Activated naive CD4-positive, alpha-beta T cell treated with Interleukin-2 at 50 U/mL for 16 hours (primary cell): ENCODE results near the gene NPLOC4.
A peak's percentile ranks its signal among the peaks of the same experiment; 100 is the strongest.

Experiments
- DNase-seq: peaks from one replicate; pipeline ENCODE4 v3.0.0-alpha.2; 2020

The NPLOC4 gene

DNA sequence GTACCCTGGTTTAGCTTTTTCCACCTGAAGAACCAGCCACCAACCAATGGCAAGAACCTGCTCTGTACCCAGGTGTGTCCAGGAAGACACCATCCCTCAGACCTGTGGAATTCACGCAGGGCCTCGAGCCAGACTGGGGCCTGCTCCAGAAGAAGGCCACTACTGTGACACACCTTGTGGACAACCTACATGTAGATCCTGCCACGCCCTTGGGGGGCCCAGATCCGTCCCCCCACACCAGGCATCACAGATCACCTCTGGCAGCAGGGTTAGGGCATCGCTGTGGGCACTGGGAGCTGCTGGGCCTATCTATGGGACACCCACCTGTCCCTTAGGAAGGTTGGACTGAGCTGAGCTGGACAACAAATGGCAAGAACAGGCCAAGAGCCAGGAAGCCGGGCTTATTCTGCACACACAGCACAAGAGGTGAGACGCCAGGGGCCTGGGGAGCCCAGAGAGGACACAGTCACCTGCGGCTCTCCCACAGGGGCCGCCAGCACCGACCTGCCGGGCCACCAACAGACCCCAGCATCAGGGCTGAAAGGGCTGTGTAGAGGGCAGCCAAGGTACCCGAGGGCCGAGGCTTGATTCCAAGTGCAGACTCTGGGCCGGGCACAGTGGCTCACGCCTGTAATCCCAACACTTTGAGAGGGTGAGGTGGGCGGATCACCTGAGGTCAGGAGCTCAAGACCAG is 92.5 kb downstream of the NPLOC4 start:
- DNase-seq: no peak

DNA sequence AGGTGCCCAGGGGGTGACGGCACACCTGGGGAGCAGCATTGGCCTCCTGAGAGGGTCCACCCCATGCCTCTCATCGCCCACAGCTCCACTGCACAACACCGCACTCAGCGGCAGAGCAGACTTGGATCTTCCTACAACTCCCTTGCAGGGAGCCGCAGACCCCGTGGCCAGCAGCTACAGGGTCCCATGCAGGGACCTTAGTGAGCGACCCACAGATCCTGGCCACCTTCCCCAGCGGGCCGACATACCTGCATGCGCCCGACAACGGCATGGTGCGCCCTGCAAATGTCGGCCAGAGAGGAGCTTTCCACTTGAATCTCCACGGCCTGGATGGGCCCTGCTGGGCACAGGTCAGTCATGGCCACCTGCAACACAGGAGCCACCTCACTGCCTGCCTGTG is 93.2 kb downstream of the NPLOC4 start:
- no peak for DNase-seq

DNA sequence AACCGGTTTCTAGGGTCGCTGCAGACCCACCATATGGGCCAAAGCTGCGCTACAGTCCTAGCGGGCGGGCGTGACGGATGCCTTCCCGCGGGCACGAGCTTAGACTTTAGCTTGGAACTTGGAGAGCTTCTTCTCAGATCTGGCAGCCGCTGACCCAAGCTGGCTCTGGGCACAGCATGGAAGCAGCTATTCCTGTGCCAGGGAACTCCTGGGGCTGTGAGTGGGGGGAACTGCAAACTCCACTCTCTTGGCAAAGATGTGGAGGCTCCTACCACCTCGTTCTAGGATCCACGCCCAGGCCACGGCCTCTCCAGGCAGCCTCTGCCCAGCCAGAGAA is 93.6 kb downstream of the NPLOC4 start:
- DNase-seq: no peak

DNA sequence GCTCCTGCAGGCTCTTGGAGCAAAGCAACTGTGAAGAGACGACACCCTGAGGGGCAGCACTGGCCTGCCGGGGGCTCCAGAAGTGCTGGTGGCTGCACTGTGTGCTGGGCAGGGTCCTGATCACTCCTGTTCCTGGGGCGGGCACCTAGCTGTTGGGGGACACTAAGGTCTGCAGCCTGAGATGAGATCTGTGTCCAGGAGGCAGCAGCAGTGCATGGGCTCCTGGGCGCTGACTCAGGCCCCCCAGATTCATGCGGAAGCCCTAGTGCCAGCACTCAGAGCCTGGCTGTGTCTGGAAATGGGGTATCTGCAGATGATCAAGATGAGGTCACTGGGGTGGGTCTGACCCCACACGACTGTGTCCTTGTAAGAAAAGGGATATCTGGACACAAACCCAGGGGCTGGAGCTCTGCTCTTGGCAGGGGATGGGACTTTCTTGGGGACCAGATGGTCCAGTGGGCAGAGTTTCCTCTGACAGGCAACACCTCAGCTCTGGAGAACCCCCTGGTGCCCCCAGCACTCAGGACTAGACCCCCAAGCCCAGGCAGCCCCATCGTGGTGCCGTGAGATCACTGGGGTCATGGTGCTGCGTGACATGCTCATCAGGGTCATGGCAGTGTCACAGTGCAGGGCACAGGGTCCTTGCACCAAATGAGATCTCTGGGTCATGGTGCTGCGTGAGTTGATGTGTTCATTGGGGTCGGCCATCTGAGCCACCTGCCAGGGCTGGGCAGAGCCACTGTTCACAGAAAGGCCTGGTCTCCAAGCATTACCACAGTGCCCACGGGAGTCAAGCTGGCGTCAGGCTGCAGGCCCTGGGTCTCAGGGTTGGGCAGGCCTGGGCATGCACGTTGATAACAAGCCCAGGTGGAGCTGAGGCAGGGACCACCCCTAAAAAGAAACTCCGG is 94.2 kb downstream of the NPLOC4 start:
- no peak for DNase-seq

DNA sequence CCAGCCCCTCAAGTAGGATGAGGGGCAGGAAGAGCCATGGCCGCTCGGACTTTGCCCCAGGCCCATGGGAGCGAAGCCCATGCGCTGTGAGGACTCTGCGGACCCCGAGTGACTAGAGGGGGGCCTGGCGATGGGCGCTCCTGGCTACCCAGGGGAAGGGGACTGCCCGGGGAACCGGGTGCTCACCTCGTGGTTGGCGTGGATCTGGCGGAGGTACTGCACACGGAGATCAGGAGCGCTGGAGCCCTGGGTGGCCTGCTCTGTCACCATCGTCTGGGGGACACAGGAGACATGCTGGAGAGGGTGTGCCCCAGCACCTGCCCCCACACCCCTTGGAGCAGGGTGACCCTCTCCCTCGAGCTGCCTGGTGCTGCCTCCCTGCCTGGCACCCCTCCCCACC is 95.8 kb downstream of the NPLOC4 start:
- no peak for DNase-seq

DNA sequence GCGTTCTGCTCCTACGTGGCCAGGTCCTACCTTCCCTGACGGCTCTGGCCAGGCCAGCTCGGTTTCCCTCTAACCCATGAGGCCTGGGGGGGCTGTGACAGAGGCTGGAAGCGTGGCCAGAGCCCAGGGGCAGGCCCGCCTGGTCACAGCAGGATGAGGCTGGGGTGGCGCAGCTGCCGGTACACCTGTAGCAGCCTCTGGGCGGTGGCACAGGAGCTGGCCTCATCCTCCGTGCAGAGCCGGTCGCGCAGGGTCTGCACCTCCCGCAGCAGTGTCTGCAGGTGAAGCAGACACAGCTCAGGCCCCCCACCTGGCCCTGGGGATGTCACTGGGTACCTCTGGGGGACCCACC is 96.3 kb downstream of the NPLOC4 start:
- DNase-seq: no peak

DNA sequence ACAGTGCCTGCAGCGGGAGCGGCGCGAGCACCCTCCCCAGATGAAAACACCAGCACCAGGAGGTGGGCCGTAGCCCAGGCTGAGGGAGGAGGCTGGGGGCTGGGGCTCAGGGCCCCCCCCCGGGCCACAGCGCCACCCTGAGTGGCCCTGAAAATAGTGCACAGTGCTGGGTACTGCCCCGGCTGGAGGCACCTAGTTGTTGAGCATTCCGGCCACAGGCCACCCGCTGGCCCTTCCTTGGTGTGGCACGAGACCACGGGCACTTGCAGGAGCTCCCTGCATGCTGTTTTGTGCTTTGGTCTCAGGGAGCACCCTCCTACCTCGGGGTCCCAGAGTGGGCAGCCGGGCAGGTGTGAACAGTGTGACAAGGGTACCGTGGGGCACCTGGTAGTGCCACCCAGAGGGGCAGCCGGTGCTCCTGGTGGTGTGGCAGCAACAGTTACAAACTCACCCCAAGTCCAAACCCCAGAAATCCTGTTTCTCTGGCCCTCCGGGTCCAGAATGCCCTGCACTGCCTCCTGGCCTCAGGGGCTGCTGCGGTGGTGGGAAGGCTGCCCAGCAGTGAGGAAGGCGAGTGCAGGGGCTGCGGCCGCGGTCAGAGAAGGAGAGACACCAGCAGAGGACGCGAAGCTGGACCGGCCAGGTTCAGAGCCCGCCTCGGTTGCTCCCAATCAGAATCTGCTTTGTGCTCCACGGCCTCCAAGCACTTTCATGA is 96.8 kb downstream of the NPLOC4 start:
- DNase-seq: no peak

DNA sequence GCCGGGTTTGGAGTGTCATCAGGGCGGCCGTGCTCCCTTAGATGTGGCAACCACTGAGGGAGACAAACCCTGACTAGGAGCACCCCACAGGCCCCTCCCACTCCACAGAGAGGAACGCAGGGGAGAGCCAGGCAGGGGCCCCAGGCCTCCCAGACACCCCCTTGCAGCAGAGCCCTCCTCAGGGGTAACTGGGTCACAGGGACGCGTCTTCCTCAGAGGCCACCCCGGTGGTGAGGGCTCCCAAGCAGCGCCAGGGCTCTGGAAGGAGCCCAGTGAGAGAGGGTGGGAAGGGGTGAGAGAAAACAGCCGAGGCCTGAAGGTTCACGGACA is 97.4 kb downstream of the NPLOC4 start:
- DNase-seq: no peak

DNA sequence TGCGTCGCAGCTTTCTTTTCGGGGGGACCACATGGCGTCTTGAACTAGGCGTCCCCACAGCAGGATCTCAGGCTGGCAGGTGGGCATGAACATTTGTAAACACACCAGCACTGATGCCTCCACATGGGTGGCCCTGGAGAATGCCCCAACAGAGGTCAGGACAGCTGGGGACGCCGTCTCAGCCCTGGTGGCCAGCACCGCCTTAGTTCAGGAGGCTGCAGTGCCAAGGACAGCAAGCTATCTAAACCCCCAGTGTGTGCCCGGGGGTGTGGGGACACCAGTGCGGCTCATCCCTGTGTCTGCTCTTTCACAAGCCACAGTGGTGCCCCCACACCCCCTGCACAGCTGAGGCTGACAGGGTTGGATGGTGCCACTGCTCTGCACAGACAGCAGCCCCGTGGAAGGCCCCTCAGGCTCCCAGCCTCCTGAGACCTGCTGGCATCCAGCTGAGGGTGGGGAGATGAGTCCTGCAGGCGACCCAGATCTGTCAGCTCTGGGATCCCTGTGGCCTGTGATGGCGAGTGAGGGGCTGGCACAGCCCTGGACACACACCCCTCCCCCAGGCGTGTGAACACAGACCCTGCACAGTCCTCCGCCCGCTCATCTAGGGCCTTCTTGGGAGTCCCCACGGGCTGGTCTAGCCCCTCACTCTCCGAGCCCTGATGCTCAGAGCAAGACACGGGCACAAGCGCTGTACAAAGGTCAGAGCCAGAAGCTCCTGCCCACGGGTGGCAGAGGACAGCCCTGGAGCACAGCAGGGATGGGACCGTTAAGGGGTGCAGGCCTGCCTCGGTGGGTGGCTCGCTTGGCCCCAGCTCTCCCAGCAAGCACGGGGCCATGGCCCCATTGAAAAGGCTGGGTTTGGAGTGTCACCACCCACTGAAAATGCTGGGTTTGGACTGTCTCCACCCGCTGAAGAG is 98.0 kb downstream of the NPLOC4 start:
- DNase-seq: no peak

DNA sequence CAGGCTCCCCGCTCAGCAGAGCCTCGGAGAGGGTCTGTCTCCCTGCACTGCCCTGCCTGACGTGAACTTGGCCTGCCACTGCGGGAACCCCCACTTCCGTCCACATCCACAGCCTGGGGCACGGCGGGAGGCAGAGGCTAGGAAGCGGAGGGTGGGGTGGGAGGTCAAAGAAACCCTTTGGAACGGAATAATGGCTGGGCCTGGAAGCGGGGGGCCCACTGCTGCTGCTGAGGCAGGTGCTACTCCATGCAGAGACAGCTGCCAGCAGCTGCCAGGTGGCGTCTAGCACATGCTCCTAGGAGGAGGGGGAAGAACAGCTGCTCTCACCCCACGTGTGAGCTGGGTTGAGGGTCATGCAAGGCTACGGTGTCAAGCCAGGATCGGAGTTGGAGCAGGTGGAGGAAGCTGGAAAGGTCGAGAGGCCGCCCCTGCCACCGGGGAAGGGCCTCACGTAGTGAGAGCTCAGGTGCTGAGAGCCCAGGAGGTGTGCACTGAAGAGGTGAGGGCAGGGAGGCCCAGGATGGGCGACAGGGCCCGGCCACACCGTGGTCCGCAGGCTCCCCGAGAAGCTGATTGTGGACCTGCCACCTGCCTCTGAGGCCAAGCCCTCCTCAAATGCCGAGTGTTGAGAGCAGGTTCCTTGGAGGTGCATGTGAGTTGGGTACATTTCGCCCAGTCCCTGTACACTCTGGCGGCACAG is 98.9 kb downstream of the NPLOC4 start:
- DNase-seq: no peak

DNA sequence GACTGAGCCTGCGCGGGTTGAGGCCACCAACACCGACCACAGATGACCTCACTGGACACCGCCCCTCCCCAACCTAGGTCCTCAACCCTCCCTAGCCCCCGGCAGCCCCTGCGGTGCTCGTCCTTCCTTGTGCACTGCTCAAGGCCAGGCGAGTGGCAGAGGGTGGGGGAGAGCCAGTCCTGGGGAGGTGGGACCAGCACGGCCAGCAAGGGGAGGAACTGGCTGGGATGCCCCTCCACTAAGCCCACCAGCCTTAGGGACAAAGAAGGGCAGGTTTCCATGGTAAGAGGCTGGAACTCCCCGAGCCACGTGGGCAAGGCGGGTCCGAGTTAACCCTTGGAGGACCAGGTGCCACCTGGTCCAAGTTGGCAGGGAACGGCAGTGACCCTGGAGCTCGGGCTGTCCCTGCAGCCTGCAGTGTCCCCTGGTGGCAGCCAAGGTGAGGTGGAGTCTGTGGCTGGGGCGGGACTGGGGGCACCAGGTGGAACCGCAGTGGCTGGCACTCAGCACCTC is 99.5 kb downstream of the NPLOC4 start:
- DNase-seq: peak; percentile 39

DNA sequence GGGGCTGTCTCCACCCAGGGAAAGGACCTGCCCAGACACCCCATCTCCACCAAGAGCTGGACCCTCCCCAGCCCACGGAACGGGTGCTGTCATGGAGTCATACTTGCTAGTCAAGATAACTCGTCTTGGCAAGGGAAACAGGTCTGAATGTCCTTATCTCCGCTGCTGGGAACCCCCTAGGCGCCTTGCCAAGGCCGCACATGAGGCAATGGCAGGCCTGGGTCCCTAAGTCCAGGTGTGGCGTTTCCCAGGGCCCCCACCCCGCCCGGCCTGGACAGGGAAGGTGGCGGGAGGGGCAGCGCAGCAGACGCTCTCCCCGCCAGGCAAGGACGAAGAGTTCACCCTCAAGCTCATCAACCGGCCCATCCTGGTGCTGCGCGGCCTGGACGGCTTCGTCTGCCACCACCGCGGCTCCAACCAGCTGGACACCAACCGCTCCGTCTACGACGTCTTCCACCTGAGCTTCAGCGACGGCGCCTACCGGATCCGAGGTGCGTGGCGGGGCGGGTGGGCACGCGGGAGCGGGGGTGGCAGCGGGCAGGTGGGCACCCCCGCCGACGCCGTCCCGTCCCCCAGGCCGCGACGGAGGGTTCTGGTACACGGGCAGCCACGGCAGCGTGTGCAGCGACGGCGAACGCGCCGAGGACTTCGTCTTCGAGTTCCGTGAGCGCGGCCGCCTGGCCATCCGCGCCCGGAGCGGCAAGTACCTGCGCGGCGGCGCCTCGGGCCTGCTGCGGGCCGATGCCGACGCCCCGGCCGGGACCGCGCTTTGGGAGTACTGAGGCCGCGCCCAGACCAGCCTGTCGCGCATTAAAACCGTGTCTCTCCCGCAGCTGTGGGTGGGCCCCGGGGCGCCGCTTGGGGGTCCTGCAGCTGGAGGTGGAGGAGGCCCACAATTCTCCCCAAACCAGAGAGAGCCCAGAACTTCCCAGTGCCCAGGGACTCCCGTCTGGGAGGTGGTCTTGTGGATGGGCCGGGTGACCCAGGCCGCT is 100.3 kb downstream of the NPLOC4 start:
- no peak for DNase-seq

DNA sequence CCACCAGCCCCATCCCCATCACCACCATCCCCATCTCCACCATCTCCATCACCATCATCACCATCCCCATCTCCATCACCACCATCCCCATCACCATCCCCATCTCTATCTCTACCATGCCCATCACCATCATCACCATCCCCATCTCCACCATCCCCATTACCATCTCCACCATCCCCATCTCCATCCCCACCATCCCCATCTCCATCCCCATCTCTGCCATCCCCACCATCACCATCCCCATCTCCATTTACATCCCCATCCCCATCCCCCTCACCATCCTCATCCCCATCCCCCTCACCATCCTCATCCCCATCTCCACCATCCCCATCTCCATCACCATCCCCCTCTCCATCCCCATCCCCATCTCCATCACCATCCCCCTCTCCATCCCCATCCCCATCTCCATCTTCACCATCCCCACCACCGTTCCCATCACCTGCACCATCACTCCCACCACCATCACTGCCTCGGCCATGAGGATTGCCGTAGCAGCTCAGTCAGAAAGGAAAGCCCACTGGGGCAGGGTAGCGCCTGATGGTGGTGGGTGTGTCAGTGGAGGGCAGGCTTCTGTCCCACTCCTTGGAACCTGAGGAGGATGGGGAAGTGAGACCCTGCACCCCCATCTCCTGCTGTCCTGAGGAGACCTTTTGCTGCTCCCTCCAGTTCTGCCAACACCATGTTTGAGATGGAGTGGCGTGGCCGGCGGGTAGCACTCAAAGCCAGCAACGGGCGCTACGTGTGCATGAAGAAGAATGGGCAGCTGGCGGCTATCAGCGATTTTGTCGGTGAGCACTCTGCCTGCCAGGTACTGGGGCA is 101.2 kb downstream of the NPLOC4 start:
- DNase-seq: no peak

DNA sequence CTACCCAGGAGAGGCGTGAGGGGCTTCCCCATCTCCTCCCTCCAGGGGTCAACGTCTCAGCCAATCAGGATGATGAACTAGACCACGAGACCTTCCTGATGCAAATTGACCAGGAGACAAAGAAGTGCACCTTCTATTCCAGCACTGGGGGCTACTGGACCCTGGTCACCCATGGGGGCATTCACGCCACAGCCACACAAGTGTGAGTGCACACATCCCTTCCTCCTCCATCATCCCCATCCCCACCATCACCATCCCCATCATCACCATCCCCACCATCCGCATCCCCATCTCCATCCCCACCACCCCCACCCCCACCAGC is 101.9 kb downstream of the NPLOC4 start:
- DNase-seq: no peak

DNA sequence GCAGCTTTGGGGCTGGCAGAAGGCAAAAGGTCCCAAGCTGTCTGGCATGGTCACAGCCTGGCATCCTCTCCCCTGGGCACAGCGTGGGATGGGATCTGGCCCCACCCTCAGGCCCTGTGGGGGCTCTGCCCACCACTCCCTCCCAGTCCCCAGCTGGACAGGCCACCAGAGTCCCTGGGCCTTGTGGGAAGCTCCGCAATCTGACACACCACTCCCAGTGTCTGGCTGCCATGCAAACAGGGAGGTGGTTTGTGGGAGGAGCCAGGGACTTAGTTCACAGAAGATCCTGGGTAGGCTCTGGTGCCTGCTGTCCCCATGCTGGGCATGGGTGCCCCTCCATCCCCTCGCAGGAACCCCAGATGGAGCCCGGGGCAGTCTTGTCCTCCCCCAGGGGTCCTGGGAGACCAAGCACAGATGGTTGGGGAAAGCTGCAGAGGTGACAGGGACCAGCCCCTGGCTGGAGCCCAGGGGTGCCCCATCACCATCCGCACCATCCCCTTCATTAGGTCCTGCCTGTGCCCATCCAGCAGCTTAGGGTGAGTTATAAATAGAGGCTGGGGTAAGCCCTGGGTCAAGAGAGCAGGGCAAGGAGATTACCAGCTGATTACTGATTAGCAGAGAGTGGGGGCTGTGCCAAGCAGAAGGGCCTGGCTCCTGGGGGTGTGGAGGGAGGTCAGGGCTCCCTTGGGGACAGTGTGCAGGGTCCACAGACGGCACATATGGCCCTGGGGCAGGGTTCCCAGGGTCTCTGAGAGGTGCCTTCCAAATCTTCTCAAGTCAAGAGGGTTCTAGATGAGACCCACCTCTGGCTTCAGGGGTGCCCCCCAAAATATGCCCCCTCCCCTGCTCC is 102.5 kb downstream of the NPLOC4 start:
- DNase-seq: no peak

DNA sequence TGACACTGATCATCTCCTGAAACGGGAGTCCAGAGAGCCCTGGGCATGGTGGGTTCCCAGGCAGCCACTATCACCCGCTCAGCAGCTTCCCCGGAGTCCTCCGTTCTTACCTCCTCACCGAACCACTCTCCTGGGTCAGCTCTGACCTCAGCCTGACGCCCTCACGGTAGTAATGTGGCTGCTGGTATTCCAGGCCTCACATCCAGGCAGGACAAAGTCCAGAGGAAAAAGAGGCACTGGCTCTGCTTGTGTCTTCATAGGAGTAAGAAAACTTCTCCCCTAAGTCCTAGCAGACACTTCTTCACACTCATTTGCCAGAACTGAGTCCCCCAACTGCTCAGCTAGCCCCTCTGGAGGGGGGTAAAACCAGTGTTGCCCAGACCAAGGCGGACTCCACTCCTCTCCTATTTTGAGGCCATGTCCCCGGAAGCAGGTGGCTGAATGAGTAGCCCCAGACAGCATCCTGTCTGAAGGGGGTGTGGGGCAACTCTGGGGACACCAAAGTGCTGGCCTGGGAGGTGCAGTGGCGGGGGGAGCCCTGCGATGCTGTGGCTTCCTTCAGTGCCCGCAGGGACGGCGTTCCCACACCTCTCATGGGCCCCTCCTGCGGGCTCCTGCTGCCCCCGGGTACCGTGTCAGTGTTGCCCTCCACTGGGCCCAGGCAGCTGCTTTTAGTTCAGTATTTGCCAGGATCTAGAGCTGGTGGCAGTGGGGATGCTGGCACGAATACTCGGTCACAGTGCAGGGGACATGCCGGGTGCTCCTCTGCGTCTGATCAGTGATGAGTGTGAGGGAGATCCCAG is 103.4 kb downstream of the NPLOC4 start:
- no peak for DNase-seq

DNA sequence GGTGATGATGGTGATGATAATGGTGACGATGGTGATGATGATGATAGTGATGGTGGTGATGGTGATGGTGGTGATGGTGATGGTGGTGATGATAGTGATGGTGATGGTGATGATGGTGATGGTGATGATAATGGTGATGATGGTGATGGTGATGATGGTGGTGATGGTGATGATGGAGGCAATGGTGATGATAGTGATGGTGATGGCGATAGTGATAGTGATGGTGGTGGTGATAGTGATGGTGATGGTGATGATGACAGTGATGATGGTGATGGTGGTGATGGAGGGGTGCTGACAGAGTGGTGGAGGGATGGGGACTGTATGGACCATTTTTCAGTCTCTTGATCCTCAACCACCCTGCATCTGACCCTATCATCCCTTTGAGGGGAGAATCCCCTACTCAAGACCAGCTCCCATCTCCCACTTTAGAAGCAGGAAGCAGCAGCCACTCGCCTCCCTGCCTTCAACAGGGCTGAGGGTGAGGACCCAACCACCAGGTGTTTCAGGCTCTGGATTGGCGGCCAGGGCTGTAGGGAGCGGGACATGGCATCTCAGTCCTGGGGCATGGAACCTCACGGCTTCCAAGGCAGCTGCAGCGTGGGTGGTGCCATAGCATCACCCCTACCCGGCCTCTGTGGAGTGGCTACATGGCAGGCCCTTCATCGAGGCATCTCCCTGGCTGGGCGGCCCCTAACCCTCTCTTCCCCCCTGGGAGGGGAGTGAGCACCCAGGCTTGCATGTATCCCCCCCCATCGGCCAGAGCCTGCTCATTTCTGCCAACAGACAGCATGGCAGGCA is 104.2 kb downstream of the NPLOC4 start:
- DNase-seq: no peak
